ENCODE measurements around the gene YOD1. TPM values are rescaled to one million over a fixed set of nuclear protein-coding genes. Genes with fewer than 3 reads are reported as not detected.

The YOD1 gene
- polyA plus RNA-seq, 1 donor: 16.3 TPM

GRCh38 chr1:207009182-207009850, 41.7 kb downstream of the YOD1 start:
- no peak for DNase-seq

GRCh38 chr1:207007352-207008033, 43.5 kb downstream of the YOD1 start:
- no peak for DNase-seq

GRCh38 chr1:207006914-207007313, 44.1 kb downstream of the YOD1 start:
- DNase-seq: no peak

GRCh38 chr1:207006083-207006482, 44.9 kb downstream of the YOD1 start:
- no peak for DNase-seq

- DNase-seq: no peak
Observed at GRCh38 chr1:207004931-207005830, 45.8 kb downstream of the YOD1 start.

GRCh38 chr1:207003210-207003609, 47.8 kb downstream of the YOD1 start:
- DNase-seq: no peak

GRCh38 chr1:207002724-207003146, 48.3 kb downstream of the YOD1 start:
- DNase-seq: no peak

GRCh38 chr1:207001492-207002245, 49.3 kb downstream of the YOD1 start:
- DNase-seq: no peak

- no peak for DNase-seq
Observed at GRCh38 chr1:207000651-207001291, 50.2 kb downstream of the YOD1 start.

GRCh38 chr1:206998816-206999215, 52.2 kb downstream of the YOD1 start:
- no peak for DNase-seq

Other genes with a start within 250 kb of the YOD1 start
- not detected for gene IL20, start 185.6 kb downstream of the YOD1 start, polyA plus RNA-seq (ENCODE audit: insufficient read length)
- gene IL24, start 153.8 kb downstream of the YOD1 start, polyA plus RNA-seq (ENCODE audit: insufficient read length): 0.23 TPM
- 1.8 TPM for gene FCMR, start 129.3 kb downstream of the YOD1 start, polyA plus RNA-seq (ENCODE audit: insufficient read length)
- gene PIGR, start 104.7 kb downstream of the YOD1 start, polyA plus RNA-seq (ENCODE audit: insufficient read length): 1.6 TPM
- gene FCAMR, start 80.7 kb downstream of the YOD1 start, polyA plus RNA-seq (ENCODE audit: insufficient read length): 7.7 TPM
- 18.5 TPM for gene C1orf116, start 18.5 kb downstream of the YOD1 start, polyA plus RNA-seq (ENCODE audit: insufficient read length)
- 27.3 TPM for gene PFKFB2, start 2.1 kb upstream of the YOD1 start, polyA plus RNA-seq (ENCODE audit: insufficient read length)
- 0.50 TPM for gene C4BPB, start 37.7 kb upstream of the YOD1 start, polyA plus RNA-seq (ENCODE audit: insufficient read length)
- gene C4BPA, start 53.0 kb upstream of the YOD1 start, polyA plus RNA-seq (ENCODE audit: insufficient read length): 0.52 TPM